Measurements from ENCODE around the gene PCDHA7.
"Not testable (repeated sequence)": the region's sequence is repeated elsewhere in the genome, so short reads cannot be mapped to it uniquely, and the experiment has no call there.

PCDHA7 gene

GRCh38 chr5:140833993-140834392 lies at the start of gene PCDHA7:
Gene PCDHA7, plus strand, starts transcription at chr5:140834269. Its CDS starts 115 bp downstream, at chr5:140834384.
- no peak for DNase-seq (ENCODE audit: low spot score)

GRCh38 chr5:140785905-140786686 lies 48.0 kb upstream of the PCDHA7 start, which contains the start of gene PCDHA1:
Gene PCDHA1, plus strand, starts transcription at chr5:140786140.
- no peak for DNase-seq (ENCODE audit: low spot score)

GRCh38 chr5:140787422-140787821 lies 46.6 kb upstream of the PCDHA7 start:
- DNase-seq (ENCODE audit: low spot score), result not testable (repeated sequence)

GRCh38 chr5:140787849-140788504 lies 46.1 kb upstream of the PCDHA7 start:
- not testable (repeated sequence) for DNase-seq (ENCODE audit: low spot score)

- no peak for DNase-seq (ENCODE audit: low spot score)
Measured at GRCh38 chr5:140791089-140791488, 43.0 kb upstream of the PCDHA7 start.

- DNase-seq (ENCODE audit: low spot score), result peak; percentile 17
Measured at GRCh38 chr5:140794595-140795258, 39.3 kb upstream of the PCDHA7 start, which contains the start of gene PCDHA2. Gene PCDHA2, plus strand, starts transcription at chr5:140794852.

GRCh38 chr5:140795259-140795641 lies 38.8 kb upstream of the PCDHA7 start:
- peak; percentile 41 for DNase-seq (ENCODE audit: low spot score)

GRCh38 chr5:140796072-140796717 lies 37.9 kb upstream of the PCDHA7 start:
- not testable (repeated sequence) for DNase-seq (ENCODE audit: low spot score)

GRCh38 chr5:140796718-140797095 lies 37.4 kb upstream of the PCDHA7 start:
- DNase-seq (ENCODE audit: low spot score), result no peak

GRCh38 chr5:140800816-140801493 lies 33.1 kb upstream of the PCDHA7 start, which contains the start of gene PCDHA3:
Gene PCDHA3, plus strand, starts transcription at chr5:140801057.
- no peak for DNase-seq (ENCODE audit: low spot score)

- DNase-seq (ENCODE audit: low spot score), result no peak
Measured at GRCh38 chr5:140801494-140801841, 32.6 kb upstream of the PCDHA7 start.

GRCh38 chr5:140802381-140802780 lies 31.7 kb upstream of the PCDHA7 start:
- not testable (repeated sequence) for DNase-seq (ENCODE audit: low spot score)

- no peak for DNase-seq (ENCODE audit: low spot score)
Measured at GRCh38 chr5:140802781-140803271, 31.2 kb upstream of the PCDHA7 start.

GRCh38 chr5:140806834-140807775 lies 27.0 kb upstream of the PCDHA7 start, which contains the start of gene PCDHA4:
Gene PCDHA4, plus strand, starts transcription at chr5:140807068.
- peak; percentile 61 for DNase-seq (ENCODE audit: low spot score)

- not testable (repeated sequence) for DNase-seq (ENCODE audit: low spot score)
Measured at GRCh38 chr5:140808241-140808888, 25.7 kb upstream of the PCDHA7 start.

GRCh38 chr5:140808889-140809291 lies 25.2 kb upstream of the PCDHA7 start:
- DNase-seq (ENCODE audit: low spot score), result no peak

GRCh38 chr5:140821375-140822280 lies 12.4 kb upstream of the PCDHA7 start, which contains the start of gene PCDHA5:
Gene PCDHA5, plus strand, starts transcription at chr5:140821613.
- peak; percentile 11 for DNase-seq (ENCODE audit: low spot score)

GRCh38 chr5:140822281-140822629 lies 11.8 kb upstream of the PCDHA7 start:
- DNase-seq (ENCODE audit: low spot score), result no peak

GRCh38 chr5:140822969-140823368 lies 11.1 kb upstream of the PCDHA7 start:
- DNase-seq (ENCODE audit: low spot score), result not testable (repeated sequence)

Measured in iPS-NIHi11 (cell line).